ENCODE data around the gene EDA. TPM values are rescaled to one million over a fixed set of nuclear protein-coding genes. Genes with fewer than 3 reads are reported as not detected.

The EDA gene
- total RNA-seq, 2 experiments from 2014 or later, result 0.49 to 0.92 TPM

DNA sequence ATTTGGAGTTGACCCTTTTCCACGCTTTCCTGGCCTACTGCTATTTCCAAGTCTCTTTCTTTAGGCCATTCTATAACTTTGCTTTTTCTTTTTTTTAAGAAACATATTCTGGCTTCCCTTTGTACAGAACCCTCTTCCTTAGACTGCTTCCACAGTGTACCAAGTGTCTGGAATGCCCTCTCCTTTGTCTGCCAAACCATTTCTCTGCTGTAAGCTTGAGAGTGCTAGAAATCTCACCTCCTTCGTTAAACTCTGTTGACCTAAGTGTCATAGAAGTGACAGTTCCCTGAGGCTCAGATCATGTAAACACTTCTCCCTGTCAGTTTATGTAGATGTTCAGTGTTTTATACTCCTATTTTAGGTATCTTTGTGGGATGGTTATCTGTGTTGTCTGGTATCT, 108.4 kb downstream of the EDA start:
- Mint-ChIP-seq H3K27ac (no peak overlapping the region), H3K4me1 (ENCODE audit: low read depth) (no peaks in the 10 kb centered on the region), H3K27me3 (no peaks in the 10 kb centered on the region), H3K36me3 (ENCODE audit: low read depth) (no peaks in the 10 kb centered on the region), H3K4me3 (no peak overlapping the region), H3K9me3 (peaks cover 2% of the 10 kb centered on the region)
- TF ChIP-seq, protein P1, sequence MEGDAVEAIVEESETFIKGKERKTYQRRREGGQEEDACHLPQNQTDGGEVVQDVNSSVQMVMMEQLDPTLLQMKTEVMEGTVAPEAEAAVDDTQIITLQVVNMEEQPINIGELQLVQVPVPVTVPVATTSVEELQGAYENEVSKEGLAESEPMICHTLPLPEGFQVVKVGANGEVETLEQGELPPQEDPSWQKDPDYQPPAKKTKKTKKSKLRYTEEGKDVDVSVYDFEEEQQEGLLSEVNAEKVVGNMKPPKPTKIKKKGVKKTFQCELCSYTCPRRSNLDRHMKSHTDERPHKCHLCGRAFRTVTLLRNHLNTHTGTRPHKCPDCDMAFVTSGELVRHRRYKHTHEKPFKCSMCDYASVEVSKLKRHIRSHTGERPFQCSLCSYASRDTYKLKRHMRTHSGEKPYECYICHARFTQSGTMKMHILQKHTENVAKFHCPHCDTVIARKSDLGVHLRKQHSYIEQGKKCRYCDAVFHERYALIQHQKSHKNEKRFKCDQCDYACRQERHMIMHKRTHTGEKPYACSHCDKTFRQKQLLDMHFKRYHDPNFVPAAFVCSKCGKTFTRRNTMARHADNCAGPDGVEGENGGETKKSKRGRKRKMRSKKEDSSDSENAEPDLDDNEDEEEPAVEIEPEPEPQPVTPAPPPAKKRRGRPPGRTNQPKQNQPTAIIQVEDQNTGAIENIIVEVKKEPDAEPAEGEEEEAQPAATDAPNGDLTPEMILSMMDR (IDR thresholded peaks at IDR 0.05), result no peak
- ATAC-seq (no peak), DNase-seq (no peak)
- CTCF ChIA-PET, result no interaction called here
- intact Hi-C loops (cut with micrococcal nuclease), result no loop called here
- POLR2A ChIA-PET, result no interaction called here

DNA sequence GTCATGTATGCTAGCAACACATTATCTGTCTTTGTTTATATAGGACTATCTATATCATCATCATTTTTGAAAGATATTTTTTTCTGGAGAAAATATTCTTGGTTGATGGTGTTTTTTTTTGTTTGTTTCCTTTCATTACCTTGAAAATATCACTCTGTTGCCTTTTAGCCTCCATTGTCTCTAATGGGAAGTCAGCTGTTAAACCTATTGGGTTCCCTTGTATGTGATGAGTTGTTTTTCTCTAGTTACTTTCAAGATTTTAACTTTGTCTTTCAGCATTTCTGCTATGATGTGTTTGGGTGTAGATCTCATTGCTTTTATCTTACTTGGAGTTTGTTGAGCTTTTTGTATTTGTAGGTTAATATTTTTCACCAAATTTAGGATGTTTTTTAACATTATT, 124.4 kb downstream of the EDA start:
- no peaks in the 10 kb centered on the region for H3K27me3 Mint-ChIP-seq
- no peak overlapping the region for H3K4me3 Mint-ChIP-seq
- no peak for ATAC-seq
- CTCF ChIA-PET, result no interaction called here
- peaks cover 16% of the 10 kb centered on the region for H3K9me3 Mint-ChIP-seq
- no peaks in the 10 kb centered on the region for H3K36me3 Mint-ChIP-seq (ENCODE audit: low read depth)
- no peak overlapping the region for H3K27ac Mint-ChIP-seq
- TF ChIP-seq, protein P1 (IDR thresholded peaks at IDR 0.05), result no peak
- no peaks in the 10 kb centered on the region for H3K4me1 Mint-ChIP-seq (ENCODE audit: low read depth)
- intact Hi-C loops (cut with micrococcal nuclease), result no loop called here
- POLR2A ChIA-PET, result no interaction called here
- no peak for DNase-seq

DNA sequence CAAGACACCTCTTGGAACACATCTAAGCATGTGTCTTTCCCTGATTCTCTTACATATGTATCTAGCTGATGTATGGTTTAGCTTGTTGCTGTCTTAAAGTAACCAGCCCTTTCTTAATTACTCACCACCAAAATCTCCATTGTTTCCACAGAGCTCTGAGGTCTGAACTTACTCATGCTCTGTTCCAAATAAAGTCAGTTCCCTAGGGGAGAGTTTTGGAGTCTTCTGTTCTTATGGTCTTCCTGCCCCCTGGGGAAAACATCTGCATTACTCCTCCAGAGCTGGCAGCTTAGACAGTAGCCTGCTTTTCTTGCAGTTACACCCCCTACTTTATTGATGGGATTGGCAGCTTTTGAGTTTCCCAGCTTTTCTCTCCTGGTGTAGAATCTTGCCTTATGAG, 125.8 kb downstream of the EDA start:
- Mint-ChIP-seq H3K9me3 (peaks cover 16% of the 10 kb centered on the region), H3K4me1 (ENCODE audit: low read depth) (no peaks in the 10 kb centered on the region), H3K36me3 (ENCODE audit: low read depth) (no peaks in the 10 kb centered on the region), H3K27me3 (no peaks in the 10 kb centered on the region), H3K4me3 (no peak overlapping the region), H3K27ac (no peak overlapping the region)
- DNase-seq, result no peak
- CTCF ChIA-PET, result no interaction called here
- POLR2A ChIA-PET, result no interaction called here
- intact Hi-C loops (cut with micrococcal nuclease), result no loop called here
- TF ChIP-seq, protein P1 (IDR thresholded peaks at IDR 0.05), result no peak
- no peak for ATAC-seq

DNA sequence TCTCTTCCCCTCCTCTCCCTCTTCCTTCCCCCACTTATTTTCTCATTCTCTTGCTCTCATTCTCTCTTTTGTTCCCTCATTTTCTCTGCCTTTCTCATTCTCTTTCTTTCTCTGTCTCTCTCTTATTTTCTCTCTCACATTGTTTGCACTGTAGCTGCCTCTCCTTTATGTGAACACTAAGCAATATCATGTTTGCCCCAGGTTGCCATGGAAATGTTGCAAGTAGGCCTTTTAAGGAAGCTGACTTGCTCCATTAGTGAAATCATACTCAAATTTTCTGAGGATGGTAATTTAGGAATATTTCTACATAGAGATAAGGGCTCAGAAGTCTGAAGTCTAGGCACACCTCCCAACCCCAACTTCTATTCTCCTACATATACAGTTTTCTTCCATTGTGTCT, 130.1 kb downstream of the EDA start:
- no peaks in the 10 kb centered on the region for H3K36me3 Mint-ChIP-seq (ENCODE audit: low read depth)
- TF ChIP-seq, protein P1 (IDR thresholded peaks at IDR 0.05), result no peak
- ATAC-seq, result no peak
- no peak for DNase-seq
- intact Hi-C loops (cut with micrococcal nuclease), result no loop called here
- H3K27ac Mint-ChIP-seq, result no peak overlapping the region
- ChIA-PET CTCF (no interaction called here), POLR2A (no interaction called here)
- H3K9me3 Mint-ChIP-seq, result peaks cover 13% of the 10 kb centered on the region
- H3K27me3 Mint-ChIP-seq, result no peaks in the 10 kb centered on the region
- H3K4me3 Mint-ChIP-seq, result no peak overlapping the region
- no peaks in the 10 kb centered on the region for H3K4me1 Mint-ChIP-seq (ENCODE audit: low read depth)

DNA sequence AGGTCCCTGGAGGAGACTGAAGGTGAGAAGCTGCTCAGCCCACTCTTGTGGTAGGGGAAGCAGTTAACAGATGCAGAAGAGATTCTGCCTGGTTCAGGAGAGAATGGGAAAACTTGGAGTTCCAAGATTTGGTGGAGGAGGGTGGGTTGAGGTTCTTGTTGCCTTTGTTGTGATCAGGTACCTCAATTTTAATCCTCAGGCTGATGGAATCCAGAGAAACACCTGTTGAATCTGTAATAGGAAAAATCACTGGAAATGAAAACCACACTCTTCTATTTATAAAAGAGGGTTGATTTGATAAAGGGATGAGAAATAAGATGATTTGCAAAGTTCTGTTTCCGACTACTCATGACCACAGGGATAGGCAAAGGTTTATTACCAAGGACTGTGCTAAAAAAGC, 132.1 kb downstream of the EDA start:
- no peak for ATAC-seq
- intact Hi-C loops (cut with micrococcal nuclease), result no loop called here
- Mint-ChIP-seq H3K4me3 (no peak overlapping the region), H3K27me3 (no peaks in the 10 kb centered on the region), H3K9me3 (peaks cover 5% of the 10 kb centered on the region), H3K27ac (no peak overlapping the region), H3K4me1 (ENCODE audit: low read depth) (no peaks in the 10 kb centered on the region), H3K36me3 (ENCODE audit: low read depth) (no peaks in the 10 kb centered on the region)
- ChIA-PET POLR2A (no interaction called here), CTCF (no interaction called here)
- TF ChIP-seq, protein P1 (IDR thresholded peaks at IDR 0.05), result no peak
- no peak for DNase-seq

All from activated CD8-positive, alpha-beta T cell treated with anti-CD3 and anti-CD28 coated beads for 36 hours (primary cell).